K562 (cell line): ENCODE measurements around the gene TGFBR3L. TPM values are rescaled to one million over a fixed set of nuclear protein-coding genes. Genes with fewer than 3 reads are reported as not detected.

ENCODE experiments used
- BCLAF1 ChIP-seq, 2 experiments: fragments of 450-650 bp in 1 of 2; IDR thresholded peaks; 2 replicates each; pipeline ENCODE4 v1.6.1; 2011 to 2017; ENCODE audit warnings: low read depth in 2 of 2, antibody characterized with exemption in 1 of 2, borderline replicate concordance in 1 of 2, low read length in 1 of 2, mild to moderate bottlenecking in 1 of 2, mixed read lengths in 1 of 2; ENCODE audit not compliant: control insufficient read depth in 1 of 2
- CREB3 ChIP-seq: fragments of 450-650 bp; conservative IDR thresholded peaks from 2 replicates; pipeline ENCODE4 v1.6.1; 2016; ENCODE audit warnings: missing genetic modification characterization, low read depth, mild to moderate bottlenecking, missing compliant biosample characterization, moderate library complexity
- HEY1 ChIP-seq: fragments of 250-450 bp; sonication (Bioruptor Pico); IDR thresholded peaks from 2 replicates; pipeline ENCODE4 v1.5.0; 2020; ENCODE audit warnings: mild to moderate bottlenecking, moderate library complexity, borderline replicate concordance
- HNRNPLL ChIP-seq: fragments of 200-400 bp; formaldehyde crosslinking; IDR thresholded peaks from 2 replicates; pipeline ENCODE4 v1.6.1; 2017; ENCODE audit warnings: low read length, low read depth, mild to moderate bottlenecking; ENCODE audit not compliant: poor library complexity, severe bottlenecking
- LEF1 ChIP-seq: fragments of 450-650 bp; IDR thresholded peaks from 2 replicates; pipeline ENCODE4 v1.6.1; 2016; ENCODE audit warnings: mild to moderate bottlenecking
- MEF2A ChIP-seq: IDR thresholded peaks from 2 replicates; pipeline ENCODE4 v1.6.1; 2011; ENCODE audit warnings: low read depth, mild to moderate bottlenecking, low read length, moderate library complexity; ENCODE audit not compliant: control insufficient read depth
- PCBP2 ChIP-seq: fragments of 200-400 bp; formaldehyde crosslinking; IDR thresholded peaks from 2 replicates; pipeline ENCODE4 v1.6.1; 2018; ENCODE audit warnings: low read length, low read depth, mild to moderate bottlenecking, moderate library complexity; ENCODE audit not compliant: poor library complexity, severe bottlenecking
- SAFB2 ChIP-seq: fragments of 200-400 bp; formaldehyde crosslinking; IDR thresholded peaks from 2 replicates; pipeline ENCODE4 v1.6.1; 2018; ENCODE audit warnings: borderline replicate concordance, low read length, low read depth, moderate library complexity; ENCODE audit not compliant: severe bottlenecking
- SIRT6 ChIP-seq: IDR thresholded peaks from one replicate; pipeline ENCODE4 v1.6.1; 2012; ENCODE audit warnings: low read depth, mild to moderate bottlenecking, control low read depth, inconsistent platforms, low read length, moderate library complexity
- SMARCB1 ChIP-seq: IDR thresholded peaks from 2 replicates; pipeline ENCODE4 v1.6.1; 2011; ENCODE audit warnings: improper control_type of control experiment, low read depth; ENCODE audit not compliant: insufficient read length
- TGIF2 ChIP-seq: sonication (generic); formaldehyde crosslinking; IDR thresholded peaks from 2 replicates; pipeline ENCODE4 v1.8.1; 2022; ENCODE audit warnings: mild to moderate bottlenecking, missing genetic modification reagents, moderate library complexity
- U2AF2 ChIP-seq: fragments of 200-400 bp; formaldehyde crosslinking; optimal IDR thresholded peaks from 2 replicates; pipeline ENCODE3; 2017; ENCODE audit warnings: low read depth, mild to moderate bottlenecking, low read length
- XRCC5 ChIP-seq: fragments of 200-400 bp; formaldehyde crosslinking; IDR thresholded peaks from 2 replicates; pipeline ENCODE4 v1.6.1; 2017; ENCODE audit warnings: low read depth, mild to moderate bottlenecking, low read length
- ZBTB17 ChIP-seq: fragments of 450-650 bp; formaldehyde crosslinking; IDR thresholded peaks from 2 replicates; pipeline ENCODE4 v1.4.0; 2020; ENCODE audit warnings: mild to moderate bottlenecking
- ZBTB33 ChIP-seq: sonication (generic); formaldehyde crosslinking; IDR thresholded peaks from 2 replicates; pipeline ENCODE4 v1.8.1; 2023; ENCODE audit warnings: mild to moderate bottlenecking, missing genetic modification reagents
- ZFX ChIP-seq: sonication (generic); formaldehyde crosslinking; IDR thresholded peaks from 2 replicates; pipeline ENCODE4 v1.8.0; 2022; ENCODE audit warnings: mild to moderate bottlenecking, missing genetic modification reagents, moderate library complexity
- ZNF436 ChIP-seq: fragments of 250-450, 450-650 bp; sonication (Bioruptor Pico); formaldehyde crosslinking; IDR thresholded peaks from 2 replicates; pipeline ENCODE4 v1.7.0; 2020; ENCODE audit warnings: mild to moderate bottlenecking
- polyA plus RNA-seq, 8 experiments: library from polyadenylated mRNA; depleted of rRNA in 4 of 8; stranded (reverse) in 5 of 8; unstranded in 3 of 8; fragments of >200 nt; fragmentation: Nextera tagmentation in 2 of 8; fragmentation: Illumina TruSeq in 1 of 8; extraction: Ambion mirVana in 2 of 8; extraction: Trizol in 1 of 8; gene quantifications; 2 replicates each; pipeline versions ENCODE4 v1.2.1 to v1.2.3, GENCODE V29; 2011 to 2014; ENCODE audit warnings: inconsistent platforms in 1 of 8, missing spikeins in 1 of 8
- total RNA-seq, 7 experiments: library from RNA; depleted of rRNA in 6 of 7; stranded (reverse); fragments of >200 nt in 6 of 7; fragmentation: Illumina TruSeq in 2 of 7; extraction: Trizol in 2 of 7; gene quantifications; 2 replicates each; pipeline versions ENCODE4 v1.2.1 to v1.2.3, GENCODE V29; 2011 to 2021; ENCODE audit warnings: low replicate concordance in 1 of 7
- TF ChIP-seq, protein P1 (sequence below): fragments of 450-650 bp; formaldehyde crosslinking; IDR thresholded peaks from 2 replicates; pipeline ENCODE4 v1.4.0; 2020; ENCODE audit warnings: mild to moderate bottlenecking, mixed read lengths
- TF ChIP-seq, protein P2 (sequence below): fragments of 250-450 bp; sonication (Bioruptor Pico); IDR thresholded peaks from 2 replicates; pipeline ENCODE4 v1.8.0; 2021; ENCODE audit warnings: mild to moderate bottlenecking, moderate library complexity

TGFBR3L gene
- total and polyA plus RNA-seq, 9 of the 15 experiments (the other 6 are each of a cell fraction or from before 2014, with no cell fraction given) = not detected

GRCh38 chr19:7868326-7868670 lies 46.3 kb upstream of the TGFBR3L start (continued):
- TF ChIP-seq CREB3 (tag) (no peak), HNRNPLL (no peak), PCBP2 (no peak), BCLAF1 (IDR thresholded peaks at IDR 0.05; ENCODE audit: borderline replicate concordance in 1 of 2, control insufficient read depth in 1 of 2, low read depth in 2 of 2, low read length in 1 of 2) (no peak), ZBTB17 (CRISPR knock-in tag) (no peak), XRCC5 (no peak), TGIF2 (CRISPR knock-in tag) (no peak), U2AF2 (no peak), SMARCB1 (no peak), LEF1 (no peak), ZBTB33 (CRISPR knock-in tag) (no peak), SAFB2 (no peak), SIRT6 (no peak), MEF2A (no peak), HEY1 (CRISPR knock-in tag) (no peak), ZFX (CRISPR knock-in tag) (no peak), ZNF436 (CRISPR knock-in tag) (no peak)
- TF ChIP-seq, protein P1, sequence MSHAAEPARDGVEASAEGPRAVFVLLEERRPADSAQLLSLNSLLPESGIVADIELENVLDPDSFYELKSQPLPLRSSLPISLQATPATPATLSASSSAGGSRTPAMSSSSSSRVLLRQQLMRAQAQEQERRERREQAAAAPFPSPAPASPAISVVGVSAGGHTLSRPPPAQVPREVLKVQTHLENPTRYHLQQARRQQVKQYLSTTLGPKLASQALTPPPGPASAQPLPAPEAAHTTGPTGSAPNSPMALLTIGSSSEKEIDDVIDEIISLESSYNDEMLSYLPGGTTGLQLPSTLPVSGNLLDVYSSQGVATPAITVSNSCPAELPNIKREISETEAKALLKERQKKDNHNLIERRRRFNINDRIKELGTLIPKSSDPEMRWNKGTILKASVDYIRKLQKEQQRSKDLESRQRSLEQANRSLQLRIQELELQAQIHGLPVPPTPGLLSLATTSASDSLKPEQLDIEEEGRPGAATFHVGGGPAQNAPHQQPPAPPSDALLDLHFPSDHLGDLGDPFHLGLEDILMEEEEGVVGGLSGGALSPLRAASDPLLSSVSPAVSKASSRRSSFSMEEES (CRISPR knock-in tag) = no peak
- TF ChIP-seq, protein P2, sequence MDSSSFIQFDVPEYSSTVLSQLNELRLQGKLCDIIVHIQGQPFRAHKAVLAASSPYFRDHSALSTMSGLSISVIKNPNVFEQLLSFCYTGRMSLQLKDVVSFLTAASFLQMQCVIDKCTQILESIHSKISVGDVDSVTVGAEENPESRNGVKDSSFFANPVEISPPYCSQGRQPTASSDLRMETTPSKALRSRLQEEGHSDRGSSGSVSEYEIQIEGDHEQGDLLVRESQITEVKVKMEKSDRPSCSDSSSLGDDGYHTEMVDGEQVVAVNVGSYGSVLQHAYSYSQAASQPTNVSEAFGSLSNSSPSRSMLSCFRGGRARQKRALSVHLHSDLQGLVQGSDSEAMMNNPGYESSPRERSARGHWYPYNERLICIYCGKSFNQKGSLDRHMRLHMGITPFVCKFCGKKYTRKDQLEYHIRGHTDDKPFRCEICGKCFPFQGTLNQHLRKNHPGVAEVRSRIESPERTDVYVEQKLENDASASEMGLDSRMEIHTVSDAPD (CRISPR knock-in tag) = no peak
